Kidney epithelial cell (primary cell): ENCODE results near the gene GPR137. TPM values are rescaled to one million over a fixed set of nuclear protein-coding genes. Genes with fewer than 3 reads are reported as not detected.

Experiments used
- DNase-seq: peaks from one replicate; pipeline ENCODE4 v3.0.0-alpha.2; 2010; ENCODE audit warnings: low read depth
- H3K27me3 ChIP-seq: 2 replicates; pipeline ENCODE4 v1.6.0; 2011; ENCODE audit warnings: low read length; ENCODE audit not compliant: control insufficient read depth, insufficient read depth
- H3K36me3 ChIP-seq: 2 replicates; pipeline ENCODE4 v1.5.1; 2011; ENCODE audit warnings: low read length; ENCODE audit not compliant: control insufficient read depth, insufficient read depth
- H3K4me3 ChIP-seq: 2 replicates; pipeline ENCODE4 v1.5.1; 2011; ENCODE audit warnings: low read depth, mild to moderate bottlenecking, control low read depth, low read length
- CTCF ChIP-seq: IDR thresholded peaks from 2 replicates; pipeline ENCODE4 v1.5.1; 2011; ENCODE audit warnings: mild to moderate bottlenecking, moderate library complexity, low read length, control low read depth, inconsistent platforms; ENCODE audit not compliant: insufficient read depth, poor library complexity, severe bottlenecking
- total RNA-seq: library from RNA; depleted of rRNA; stranded (reverse); fragments of >200 nt; gene quantifications from 2 replicates; pipeline ENCODE4 v1.2.3, GENCODE V29; 2015

Gene GPR137
- total RNA-seq, 1 donor from 2014 or later: 21.9 TPM

- Histone ChIP-seq H3K4me3 (no peak overlapping the region), H3K27me3 (peaks cover 25% of the 10 kb centered on the region), H3K36me3 (peaks cover 1% of the 10 kb centered on the region)
- no peak for DNase-seq
- TF ChIP-seq CTCF: no peak
Measured at GRCh38 chr11:64303109-64304031, 17.7 kb downstream of the GPR137 start.

- Histone ChIP-seq H3K27me3 (peaks cover 20% of the 10 kb centered on the region), H3K36me3 (peaks cover 1% of the 10 kb centered on the region), H3K4me3 (no peak overlapping the region)
- TF ChIP-seq CTCF: no peak
- DNase-seq: no peak
Measured at GRCh38 chr11:64304032-64304315, 18.3 kb downstream of the GPR137 start.

GRCh38 chr11:64304316-64305072 is 18.8 kb downstream of the GPR137 start:
- peak; percentile 87 for TF ChIP-seq CTCF
- H3K4me3 ChIP-seq: peak overlapping the region; percentile 56
- DNase-seq: peak; percentile 63
- H3K27me3 ChIP-seq: peaks cover 15% of the 10 kb centered on the region
- peaks cover 1% of the 10 kb centered on the region for H3K36me3 ChIP-seq

GRCh38 chr11:64305075-64305690 is 19.5 kb downstream of the GPR137 start, which contains the start of gene ESRRA:
Gene ESRRA, plus strand, starts transcription at chr11:64305524. Its CDS starts 1,656 bp downstream, at chr11:64307180.
- DNase-seq: peak; percentile 89
- no peak for TF ChIP-seq CTCF
- Histone ChIP-seq H3K36me3 (peaks cover 1% of the 10 kb centered on the region), H3K4me3 (peak within 1 kb of the TSS; percentile 56), H3K27me3 (peaks cover 8% of the 10 kb centered on the region)

- peak overlapping the region; percentile 51 for H3K4me3 ChIP-seq
- TF ChIP-seq CTCF: peak; percentile 45
- peaks cover 1% of the 10 kb centered on the region for H3K36me3 ChIP-seq
- no peak for DNase-seq
- peaks cover under 1% of the 10 kb centered on the region for H3K27me3 ChIP-seq
Measured at GRCh38 chr11:64305691-64306562, 20.3 kb downstream of the GPR137 start.
